ENCODE results near the gene ANKRD2. TPM values are rescaled to one million over a fixed set of nuclear protein-coding genes. Genes with fewer than 3 reads are reported as not detected.
"Not testable (repeated sequence)": the region's sequence is repeated elsewhere in the genome, so short reads cannot be mapped to it uniquely, and the experiment has no call there.

Gene ANKRD2
- not detected for polyA plus RNA-seq (ENCODE audit: low read depth in 6 of 6)

DNA sequence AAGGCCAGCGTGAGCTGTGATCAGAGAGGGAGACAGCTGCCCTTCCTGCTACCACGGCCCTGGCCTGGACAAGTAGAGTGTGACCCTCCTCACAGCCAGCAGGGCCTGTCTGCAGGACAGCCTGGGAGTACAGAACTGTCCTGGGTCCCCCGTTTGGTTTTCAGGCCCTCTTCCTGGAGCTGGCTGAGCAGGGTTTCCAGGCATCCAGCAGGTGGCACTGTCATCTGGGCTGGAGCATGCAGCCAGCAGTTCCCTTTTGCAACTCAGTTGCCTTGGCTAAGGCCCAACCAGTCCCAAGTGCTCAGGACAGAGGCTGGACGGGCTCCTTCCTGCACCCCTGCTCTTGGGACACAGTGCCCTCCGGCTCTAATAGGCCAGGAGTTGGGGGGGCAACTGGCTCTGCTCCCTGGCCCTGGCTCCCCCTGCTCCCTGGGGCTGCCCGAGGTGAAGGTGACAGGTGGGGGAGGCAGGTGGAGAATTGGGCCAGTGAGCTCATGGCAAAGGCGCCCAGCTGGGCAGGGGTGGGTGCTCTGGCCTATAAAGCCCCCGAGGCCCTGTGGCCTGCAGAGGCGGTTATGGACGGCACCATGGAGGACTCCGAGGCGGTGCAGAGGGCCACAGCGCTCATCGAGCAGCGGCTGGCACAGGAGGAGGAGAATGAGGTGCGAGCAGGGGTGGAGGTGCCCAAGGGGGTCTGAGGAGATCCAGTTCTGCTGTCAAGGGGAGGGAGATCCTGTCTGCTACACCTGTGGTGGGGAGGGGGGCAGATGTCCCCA lies at the start of gene ANKRD2:
ANKRD2 (plus strand) TSS at position 566 of the 776 bp plus-strand sequence; CDS start at position 576, 10 bp downstream.
- DNase-seq = peak; percentile 36
- peaks cover 0 to 4% (median 0%) of the 10 kb centered on the region in 3 donors for H3K27me3 Mint-ChIP-seq
- H3K27ac Mint-ChIP-seq = no peak within 1 kb of the TSS
- H3K9me3 Mint-ChIP-seq = no peaks in the 10 kb centered on the region
- no peaks in the 10 kb centered on the region for H3K4me1 Mint-ChIP-seq
- no peaks in the 10 kb centered on the region for H3K36me3 Mint-ChIP-seq
- no peak within 1 kb of the TSS for H3K4me3 Mint-ChIP-seq
- ATAC-seq (ENCODE audit: low read depth in 2 of 2) = peak; percentile 68 to 77

DNA sequence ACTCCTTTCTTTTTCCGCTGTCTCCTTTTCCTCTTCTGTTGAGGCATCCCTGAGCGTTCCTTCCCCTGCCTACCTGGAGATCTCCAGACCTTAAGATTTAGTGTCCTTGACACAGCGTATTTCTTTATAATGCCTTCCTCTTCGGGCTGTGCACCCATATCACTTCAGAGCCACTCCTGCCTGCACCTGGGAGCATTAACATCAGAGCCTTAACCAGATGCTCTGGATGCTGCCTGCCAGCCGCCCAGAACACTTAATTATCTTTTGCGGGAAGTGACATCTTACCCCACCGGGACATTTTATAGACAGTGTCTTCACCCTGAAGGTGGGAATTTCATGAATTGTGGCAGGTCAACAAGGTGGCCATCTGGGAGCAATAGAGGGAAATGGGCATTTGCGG lies 49.6 kb upstream of the ANKRD2 start:
- no peak for ATAC-seq (ENCODE audit: low read depth in 2 of 2)
- no peak for DNase-seq

DNA sequence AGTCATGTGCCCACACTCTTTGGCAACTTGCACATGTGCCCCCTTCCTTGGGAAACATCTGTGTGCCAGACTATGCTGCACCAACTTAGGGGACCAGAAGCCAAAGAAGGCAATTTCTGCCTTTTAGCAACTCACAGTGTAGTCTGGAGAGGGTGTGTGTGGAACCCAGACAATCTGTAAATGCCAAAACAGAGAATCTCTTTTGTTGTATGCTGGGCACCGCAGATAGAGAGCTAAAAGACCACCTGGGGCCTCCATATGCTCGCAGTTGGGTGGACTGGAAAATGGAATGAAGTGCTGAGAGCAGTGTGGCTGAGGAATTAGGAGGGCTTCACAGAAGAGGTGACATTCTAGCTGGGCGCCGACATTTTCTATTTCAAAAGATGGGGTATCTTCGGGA lies 47.5 kb upstream of the ANKRD2 start:
- H3K4me3 Mint-ChIP-seq = no peak overlapping the region
- DNase-seq (no peak), ATAC-seq (ENCODE audit: low read depth in 2 of 2) (no peak)
- H3K36me3 Mint-ChIP-seq = peaks cover 0 to 6% of the 10 kb centered on the region in 2 donors
- no peak overlapping the region for H3K27ac Mint-ChIP-seq
- H3K4me1 Mint-ChIP-seq = no peaks in the 10 kb centered on the region
- peaks cover 5 to 37% (median 21%) of the 10 kb centered on the region in 3 donors for H3K27me3 Mint-ChIP-seq
- peaks cover 0 to 4% (median 4%) of the 10 kb centered on the region in 7 donors for H3K9me3 Mint-ChIP-seq

More for the DNA sequence above, 49.6 kb upstream of the ANKRD2 start:
- H3K27ac Mint-ChIP-seq = no peak overlapping the region
- no peaks in the 10 kb centered on the region for H3K4me1 Mint-ChIP-seq
- H3K4me3 Mint-ChIP-seq = no peak overlapping the region
- H3K27me3 Mint-ChIP-seq = peaks cover 9 to 37% (median 21%) of the 10 kb centered on the region in 3 donors
- H3K9me3 Mint-ChIP-seq = no peaks in the 10 kb centered on the region
- H3K36me3 Mint-ChIP-seq = no peaks in the 10 kb centered on the region

GRCh38 chr10:97525683-97526110 lies 46.9 kb upstream of the ANKRD2 start:
- Mint-ChIP-seq H3K27ac (peak overlapping the region in 1 of 6 donors; percentile 54), H3K4me3 (no peak overlapping the region), H3K4me1 (no peaks in the 10 kb centered on the region), H3K36me3 (peaks cover 0 to 8% of the 10 kb centered on the region in 2 donors), H3K9me3 (peaks cover 0 to 5% (median 4%) of the 10 kb centered on the region in 7 donors), H3K27me3 (peaks cover 5 to 32% (median 15%) of the 10 kb centered on the region in 3 donors)
- ATAC-seq (ENCODE audit: low read depth in 2 of 2) (no peak), DNase-seq (no peak)

- not testable (repeated sequence) for H3K36me3 Mint-ChIP-seq; H3K9me3 Mint-ChIP-seq; DNase-seq; H3K27ac Mint-ChIP-seq; H3K4me3 Mint-ChIP-seq; H3K27me3 Mint-ChIP-seq; H3K4me1 Mint-ChIP-seq; ATAC-seq (ENCODE audit: low read depth in 2 of 2)
These were observed 43.7 kb upstream of the ANKRD2 start for GRCh38 chr10:97528876-97529275.

DNA sequence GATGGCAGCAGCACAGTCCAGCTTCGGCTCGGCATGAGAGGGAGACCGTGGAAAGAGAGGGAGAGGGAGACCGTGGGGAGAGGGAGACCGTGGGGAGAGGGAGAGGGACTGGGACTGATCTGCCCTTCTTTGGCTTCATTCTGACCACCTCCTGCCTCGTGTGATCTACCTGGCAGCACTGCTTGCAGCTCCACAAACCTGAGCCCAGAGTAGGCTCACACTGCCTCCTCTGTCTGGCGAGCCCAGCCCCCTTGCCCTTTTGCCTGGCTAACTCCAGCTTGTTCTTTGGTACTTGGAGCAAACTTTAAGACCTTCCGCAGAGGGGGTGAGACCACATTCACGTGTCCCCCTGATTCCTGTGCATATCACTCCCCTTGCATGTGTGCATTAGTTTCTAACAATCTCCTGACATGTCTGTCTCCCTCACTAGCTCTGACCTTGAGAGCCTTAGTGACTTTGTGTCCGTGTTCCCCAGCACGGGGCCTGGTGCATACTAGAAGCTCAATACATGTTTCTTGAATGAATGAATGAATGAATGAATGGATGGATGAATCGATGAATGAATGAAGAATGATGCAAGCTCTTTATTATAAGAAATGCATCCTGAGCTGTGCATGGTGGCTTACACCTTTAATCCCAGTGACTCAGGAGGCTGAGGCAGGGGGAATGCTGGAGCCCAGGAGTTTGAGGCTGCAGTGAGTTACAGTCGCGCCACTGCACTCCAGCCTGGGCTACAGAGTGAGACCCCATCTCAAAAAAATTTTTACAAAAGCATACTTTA lies 42.7 kb upstream of the ANKRD2 start:
- Mint-ChIP-seq H3K27me3 (peaks cover 0 to 2% (median 0%) of the 10 kb centered on the region in 3 donors), H3K36me3 (peaks cover 0 to 8% of the 10 kb centered on the region in 2 donors), H3K4me3 (no peak overlapping the region), H3K4me1 (no peaks in the 10 kb centered on the region), H3K9me3 (peaks cover 0 to 5% (median 4%) of the 10 kb centered on the region in 7 donors), H3K27ac (peak overlapping the region in 1 of 6 donors; percentile 68)
- DNase-seq (no peak), ATAC-seq (ENCODE audit: low read depth in 2 of 2) (no peak)

- no peak for DNase-seq
- peaks cover 0 to 5% (median 4%) of the 10 kb centered on the region in 7 donors for H3K9me3 Mint-ChIP-seq
- no peak overlapping the region for H3K27ac Mint-ChIP-seq
- H3K4me1 Mint-ChIP-seq = no peaks in the 10 kb centered on the region
- peaks cover 0 to 8% of the 10 kb centered on the region in 2 donors for H3K36me3 Mint-ChIP-seq
- H3K4me3 Mint-ChIP-seq = no peak overlapping the region
- no peak for ATAC-seq (ENCODE audit: low read depth in 2 of 2)
- H3K27me3 Mint-ChIP-seq = peaks cover 0 to 4% (median 0%) of the 10 kb centered on the region in 3 donors
These were observed 41.1 kb upstream of the ANKRD2 start for GRCh38 chr10:97531401-97531986.

- ATAC-seq (ENCODE audit: low read depth in 2 of 2) = no peak
- H3K27me3 Mint-ChIP-seq = peaks cover 0 to 4% (median 0%) of the 10 kb centered on the region in 3 donors
- H3K36me3 Mint-ChIP-seq = peaks cover 0 to 8% of the 10 kb centered on the region in 2 donors
- no peak overlapping the region for H3K27ac Mint-ChIP-seq
- H3K4me1 Mint-ChIP-seq = no peaks in the 10 kb centered on the region
- no peak overlapping the region for H3K4me3 Mint-ChIP-seq
- H3K9me3 Mint-ChIP-seq = peaks cover 0 to 5% (median 4%) of the 10 kb centered on the region in 7 donors
- no peak for DNase-seq
These were observed 39.5 kb upstream of the ANKRD2 start for GRCh38 chr10:97532935-97533671.

- DNase-seq (no peak), ATAC-seq (ENCODE audit: low read depth in 2 of 2) (no peak)
- H3K4me3 Mint-ChIP-seq = no peak overlapping the region
- no peaks in the 10 kb centered on the region for H3K4me1 Mint-ChIP-seq
- peaks cover 0 to 5% (median 4%) of the 10 kb centered on the region in 7 donors for H3K9me3 Mint-ChIP-seq
- H3K27me3 Mint-ChIP-seq = peaks cover 0 to 4% (median 0%) of the 10 kb centered on the region in 3 donors
- H3K36me3 Mint-ChIP-seq = peaks cover 0 to 8% of the 10 kb centered on the region in 2 donors
- no peak overlapping the region for H3K27ac Mint-ChIP-seq
These were observed 38.7 kb upstream of the ANKRD2 start for GRCh38 chr10:97533888-97534287.

- Mint-ChIP-seq H3K9me3 (peaks cover 0 to 3% (median 1%) of the 10 kb centered on the region in 7 donors), H3K36me3 (peaks cover 0 to 4% of the 10 kb centered on the region in 2 donors), H3K4me1 (no peaks in the 10 kb centered on the region), H3K27me3 (peaks cover 0 to 4% (median 0%) of the 10 kb centered on the region in 3 donors), H3K4me3 (no peak overlapping the region), H3K27ac (no peak overlapping the region)
- DNase-seq (no peak), ATAC-seq (ENCODE audit: low read depth in 2 of 2) (no peak)
These were observed 37.7 kb upstream of the ANKRD2 start for GRCh38 chr10:97534746-97535367.

DNA sequence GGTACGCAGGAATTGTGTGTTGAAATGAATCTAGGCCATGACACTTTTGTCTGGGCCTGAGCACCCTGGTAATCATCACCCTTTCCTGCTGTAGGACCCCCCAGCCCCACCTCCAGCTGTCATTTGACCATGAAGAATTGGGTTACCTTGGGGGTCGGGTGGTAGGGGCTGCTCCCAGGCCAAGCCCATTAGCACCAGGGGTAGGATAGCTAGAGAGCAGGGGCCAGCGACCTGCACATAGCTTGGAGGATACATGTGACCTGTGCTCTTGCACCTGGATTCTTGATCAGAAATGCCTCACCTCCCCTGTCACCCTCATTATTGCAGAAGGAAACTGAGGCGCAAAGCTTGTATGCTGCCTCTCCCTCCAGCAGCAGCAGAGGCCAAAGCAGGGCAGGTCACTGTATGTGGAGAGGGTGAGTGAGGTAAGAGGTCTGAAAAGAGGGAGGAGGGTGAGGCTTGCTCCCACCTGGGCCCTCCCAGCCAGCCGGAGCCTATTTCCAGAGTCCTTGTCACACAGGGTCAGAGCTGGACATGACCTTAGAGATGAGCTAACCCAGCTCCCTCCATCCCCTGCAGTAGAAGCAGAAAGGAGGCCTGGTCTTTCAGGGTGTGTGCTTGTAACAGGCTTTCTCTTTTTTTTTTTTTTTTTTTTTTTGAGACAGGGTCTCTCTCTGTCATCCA lies 35.3 kb upstream of the ANKRD2 start:
- DNase-seq (no peak), ATAC-seq (ENCODE audit: low read depth in 2 of 2) (no peak)
- H3K36me3 Mint-ChIP-seq = no peaks in the 10 kb centered on the region
- peaks cover 0 to 4% (median 0%) of the 10 kb centered on the region in 3 donors for H3K27me3 Mint-ChIP-seq
- no peaks in the 10 kb centered on the region for H3K4me1 Mint-ChIP-seq
- no peaks in the 10 kb centered on the region for H3K9me3 Mint-ChIP-seq
- no peak overlapping the region for H3K4me3 Mint-ChIP-seq
- H3K27ac Mint-ChIP-seq = peak overlapping the region in 1 of 6 donors; percentile 70

GRCh38 chr10:97538411-97538810 lies 34.2 kb upstream of the ANKRD2 start:
- Mint-ChIP-seq H3K4me3 (no peak overlapping the region), H3K9me3 (no peaks in the 10 kb centered on the region), H3K4me1 (no peaks in the 10 kb centered on the region), H3K36me3 (no peaks in the 10 kb centered on the region), H3K27me3 (peaks cover 5 to 8% (median 7%) of the 10 kb centered on the region in 3 donors), H3K27ac (no peak overlapping the region)
- no peak for DNase-seq
- no peak for ATAC-seq (ENCODE audit: low read depth in 2 of 2)
